ENCODE data around the gene IL3.

DNA sequence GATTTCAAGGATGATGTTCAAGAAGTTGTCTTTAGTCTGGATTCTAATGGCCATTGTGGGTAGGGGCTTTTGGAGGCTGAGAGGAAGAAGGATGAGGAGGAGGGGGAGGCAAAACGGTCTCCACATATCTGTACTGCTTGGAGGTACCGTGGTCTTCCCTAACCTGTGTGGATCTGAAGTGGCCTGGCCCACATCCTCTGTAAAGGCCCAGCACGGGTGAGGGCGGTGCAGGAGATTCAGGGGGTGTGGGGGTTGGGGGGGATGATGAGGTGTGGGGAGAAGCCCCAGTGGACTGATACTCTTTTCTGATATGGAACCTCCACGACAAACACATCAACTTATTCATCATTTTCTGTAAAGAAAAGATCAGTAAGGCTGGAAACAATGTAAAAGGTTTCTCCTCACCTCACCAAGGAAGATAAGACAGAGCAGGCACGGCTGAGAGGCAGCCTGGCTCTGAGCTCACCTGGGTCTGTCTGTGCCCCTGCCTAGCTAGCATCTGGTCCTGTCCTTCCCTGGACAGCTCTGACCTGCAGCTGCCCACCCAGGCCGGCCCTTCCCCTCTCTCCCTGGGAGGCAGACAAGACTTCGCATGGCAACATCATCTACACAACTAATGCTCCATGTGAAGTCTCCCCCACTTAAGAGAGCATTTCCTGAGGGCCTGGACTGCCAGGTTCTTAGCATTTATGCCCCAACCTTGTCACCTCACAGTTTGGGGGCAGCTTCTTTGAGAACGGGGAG, 5.6 kb upstream of the IL3 start:
- TF ChIP-seq, protein P1, sequence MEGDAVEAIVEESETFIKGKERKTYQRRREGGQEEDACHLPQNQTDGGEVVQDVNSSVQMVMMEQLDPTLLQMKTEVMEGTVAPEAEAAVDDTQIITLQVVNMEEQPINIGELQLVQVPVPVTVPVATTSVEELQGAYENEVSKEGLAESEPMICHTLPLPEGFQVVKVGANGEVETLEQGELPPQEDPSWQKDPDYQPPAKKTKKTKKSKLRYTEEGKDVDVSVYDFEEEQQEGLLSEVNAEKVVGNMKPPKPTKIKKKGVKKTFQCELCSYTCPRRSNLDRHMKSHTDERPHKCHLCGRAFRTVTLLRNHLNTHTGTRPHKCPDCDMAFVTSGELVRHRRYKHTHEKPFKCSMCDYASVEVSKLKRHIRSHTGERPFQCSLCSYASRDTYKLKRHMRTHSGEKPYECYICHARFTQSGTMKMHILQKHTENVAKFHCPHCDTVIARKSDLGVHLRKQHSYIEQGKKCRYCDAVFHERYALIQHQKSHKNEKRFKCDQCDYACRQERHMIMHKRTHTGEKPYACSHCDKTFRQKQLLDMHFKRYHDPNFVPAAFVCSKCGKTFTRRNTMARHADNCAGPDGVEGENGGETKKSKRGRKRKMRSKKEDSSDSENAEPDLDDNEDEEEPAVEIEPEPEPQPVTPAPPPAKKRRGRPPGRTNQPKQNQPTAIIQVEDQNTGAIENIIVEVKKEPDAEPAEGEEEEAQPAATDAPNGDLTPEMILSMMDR (conservative IDR thresholded peaks at IDR 0.05; ENCODE audit: low read depth in 2 of 2) = no peak
- no peak for TF ChIP-seq POLR2AphosphoS5 (IDR thresholded peaks at IDR 0.05; ENCODE audit: low read depth)
- TF ChIP-seq, protein P2, sequence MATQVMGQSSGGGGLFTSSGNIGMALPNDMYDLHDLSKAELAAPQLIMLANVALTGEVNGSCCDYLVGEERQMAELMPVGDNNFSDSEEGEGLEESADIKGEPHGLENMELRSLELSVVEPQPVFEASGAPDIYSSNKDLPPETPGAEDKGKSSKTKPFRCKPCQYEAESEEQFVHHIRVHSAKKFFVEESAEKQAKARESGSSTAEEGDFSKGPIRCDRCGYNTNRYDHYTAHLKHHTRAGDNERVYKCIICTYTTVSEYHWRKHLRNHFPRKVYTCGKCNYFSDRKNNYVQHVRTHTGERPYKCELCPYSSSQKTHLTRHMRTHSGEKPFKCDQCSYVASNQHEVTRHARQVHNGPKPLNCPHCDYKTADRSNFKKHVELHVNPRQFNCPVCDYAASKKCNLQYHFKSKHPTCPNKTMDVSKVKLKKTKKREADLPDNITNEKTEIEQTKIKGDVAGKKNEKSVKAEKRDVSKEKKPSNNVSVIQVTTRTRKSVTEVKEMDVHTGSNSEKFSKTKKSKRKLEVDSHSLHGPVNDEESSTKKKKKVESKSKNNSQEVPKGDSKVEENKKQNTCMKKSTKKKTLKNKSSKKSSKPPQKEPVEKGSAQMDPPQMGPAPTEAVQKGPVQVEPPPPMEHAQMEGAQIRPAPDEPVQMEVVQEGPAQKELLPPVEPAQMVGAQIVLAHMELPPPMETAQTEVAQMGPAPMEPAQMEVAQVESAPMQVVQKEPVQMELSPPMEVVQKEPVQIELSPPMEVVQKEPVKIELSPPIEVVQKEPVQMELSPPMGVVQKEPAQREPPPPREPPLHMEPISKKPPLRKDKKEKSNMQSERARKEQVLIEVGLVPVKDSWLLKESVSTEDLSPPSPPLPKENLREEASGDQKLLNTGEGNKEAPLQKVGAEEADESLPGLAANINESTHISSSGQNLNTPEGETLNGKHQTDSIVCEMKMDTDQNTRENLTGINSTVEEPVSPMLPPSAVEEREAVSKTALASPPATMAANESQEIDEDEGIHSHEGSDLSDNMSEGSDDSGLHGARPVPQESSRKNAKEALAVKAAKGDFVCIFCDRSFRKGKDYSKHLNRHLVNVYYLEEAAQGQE (IDR thresholded peaks at IDR 0.05; ENCODE audit: unreplicated experiment) = no peak
- TF ChIP-seq EZH2 (IDR thresholded peaks at IDR 0.05; ENCODE audit: low read depth, unreplicated experiment) = no peak
- TF ChIP-seq EZH2phosphoT487 (IDR thresholded peaks at IDR 0.05; ENCODE audit: unreplicated experiment) = no peak
- no peak for TF ChIP-seq ZNF331 (CRISPR knock-in tag; IDR thresholded peaks at IDR 0.05; ENCODE audit: low read depth)
- no peak for TF ChIP-seq STAT1 (IDR thresholded peaks at IDR 0.05; ENCODE audit: unreplicated experiment)
- TF ChIP-seq JUNB (IDR thresholded peaks at IDR 0.05; ENCODE audit: unreplicated experiment) = no peak

Measured in GM23338 (cell line).